ENCODE data around the gene DNMT3A.

GRCh38 chr2:25377822-25378421 is 36.2 kb upstream of the DNMT3A start:
- TF ChIP-seq CTCF (IDR thresholded peaks at IDR 0.05 in 8 of 11, conservative IDR thresholded peaks at IDR 0.05 in 3 of 11) (no peak), POLR2A (IDR thresholded peaks at IDR 0.05) (no peak), POLR2AphosphoS5 (IDR thresholded peaks at IDR 0.05) (no peak)
